Midbrain (tissue), 1 donor: ENCODE results near the gene PTPRU.
A peak's percentile ranks its signal among the peaks of the same experiment; 100 is the strongest.

Experiments used
- DNase-seq: peaks from one replicate; lab custom pipeline; 2025; lab: John Stamatoyannopoulos, UW

The PTPRU gene

GRCh38 chr1:29267321-29268070, 31.2 kb downstream of the PTPRU start:
- no peak for DNase-seq

- peak; percentile 67 for DNase-seq
Observed at GRCh38 chr1:29269382-29269781, 33.1 kb downstream of the PTPRU start.

GRCh38 chr1:29270929-29271521, 34.7 kb downstream of the PTPRU start:
- DNase-seq, result no peak

- DNase-seq, result no peak
Observed at GRCh38 chr1:29271724-29272123, 35.4 kb downstream of the PTPRU start.

GRCh38 chr1:29272147-29272907, 36.0 kb downstream of the PTPRU start:
- no peak for DNase-seq

GRCh38 chr1:29275435-29275834, 39.1 kb downstream of the PTPRU start:
- no peak for DNase-seq

GRCh38 chr1:29278124-29278523, 41.8 kb downstream of the PTPRU start:
- DNase-seq, result no peak

- DNase-seq, result no peak
Observed at GRCh38 chr1:29279406-29279805, 43.1 kb downstream of the PTPRU start.

- no peak for DNase-seq
Observed at GRCh38 chr1:29279951-29280391, 43.6 kb downstream of the PTPRU start.

- no peak for DNase-seq
Observed at GRCh38 chr1:29280409-29281131, 44.2 kb downstream of the PTPRU start.

- no peak for DNase-seq
Observed at GRCh38 chr1:29281571-29281970, 45.2 kb downstream of the PTPRU start.

- DNase-seq, result no peak
Observed at GRCh38 chr1:29282135-29282923, 46.0 kb downstream of the PTPRU start.

GRCh38 chr1:29282924-29283803, 46.8 kb downstream of the PTPRU start:
- no peak for DNase-seq

- no peak for DNase-seq
Observed at GRCh38 chr1:29283804-29284195, 47.5 kb downstream of the PTPRU start.

GRCh38 chr1:29284286-29284960, 48.1 kb downstream of the PTPRU start:
- no peak for DNase-seq

GRCh38 chr1:29284961-29285560, 48.7 kb downstream of the PTPRU start:
- no peak for DNase-seq

- no peak for DNase-seq
Observed at GRCh38 chr1:29285771-29286170, 49.4 kb downstream of the PTPRU start.

- DNase-seq, result no peak
Observed at GRCh38 chr1:29286194-29286767, 50.0 kb downstream of the PTPRU start.

GRCh38 chr1:29289493-29289892, 53.2 kb downstream of the PTPRU start:
- DNase-seq, result no peak
